Left forelimb (tissue), 1 donor: ENCODE data around the gene P2RY8.
"Not testable (repeated sequence)": the region's sequence is repeated elsewhere in the genome, so short reads cannot be mapped to it uniquely, and the experiment has no call there.

Source experiments
- DNase-seq: peaks from one replicate; pipeline ENCODE4 v3.0.0-alpha.2; 2018; ENCODE audit warnings: low spot score

The P2RY8 gene

GRCh38 chrX:1518512-1518911 is 18.5 kb downstream of the P2RY8 start:
- no peak for DNase-seq

GRCh38 chrX:1516596-1517104 is 20.3 kb downstream of the P2RY8 start:
- no peak for DNase-seq

- no peak for DNase-seq
Observed at GRCh38 chrX:1511829-1512228, 25.2 kb downstream of the P2RY8 start.

- DNase-seq: no peak
Observed at GRCh38 chrX:1511150-1511549, 25.8 kb downstream of the P2RY8 start.

GRCh38 chrX:1507511-1508463 is 29.2 kb downstream of the P2RY8 start:
- no peak for DNase-seq

GRCh38 chrX:1506916-1507315 is 30.1 kb downstream of the P2RY8 start:
- DNase-seq: no peak

GRCh38 chrX:1502853-1503252 is 34.1 kb downstream of the P2RY8 start:
- DNase-seq: no peak

GRCh38 chrX:1502241-1502640 is 34.7 kb downstream of the P2RY8 start:
- no peak for DNase-seq

GRCh38 chrX:1500701-1501624 is 36.0 kb downstream of the P2RY8 start:
- DNase-seq: no peak

- no peak for DNase-seq
Observed at GRCh38 chrX:1496076-1496475, 40.9 kb downstream of the P2RY8 start.

GRCh38 chrX:1493877-1494510 is 43.0 kb downstream of the P2RY8 start:
- DNase-seq: no peak

GRCh38 chrX:1493412-1493811 is 43.6 kb downstream of the P2RY8 start:
- DNase-seq: no peak

- DNase-seq: no peak
Observed at GRCh38 chrX:1492421-1493012, 44.5 kb downstream of the P2RY8 start.

GRCh38 chrX:1491851-1492349 is 45.1 kb downstream of the P2RY8 start:
- DNase-seq: no peak

- DNase-seq: not testable (repeated sequence)
Observed at GRCh38 chrX:1491248-1491647, 45.7 kb downstream of the P2RY8 start.

- DNase-seq: not testable (repeated sequence)
Observed at GRCh38 chrX:1490723-1491122, 46.3 kb downstream of the P2RY8 start.

- DNase-seq: not testable (repeated sequence)
Observed at GRCh38 chrX:1489354-1489753, 47.6 kb downstream of the P2RY8 start.

GRCh38 chrX:1488745-1489144 is 48.2 kb downstream of the P2RY8 start:
- no peak for DNase-seq

GRCh38 chrX:1488141-1488540 is 48.8 kb downstream of the P2RY8 start:
- DNase-seq: no peak

- DNase-seq: no peak
Observed at GRCh38 chrX:1487401-1487800, 49.6 kb downstream of the P2RY8 start.

- no peak for DNase-seq
Observed at GRCh38 chrX:1486749-1487361, 50.1 kb downstream of the P2RY8 start.
